Duodenal mucosa (tissue), 2 donors: Measurements from ENCODE around the gene PAQR3.
"Not testable (repeated sequence)": the region's sequence is repeated elsewhere in the genome, so short reads cannot be mapped to it uniquely, and the experiment has no call there.

Source experiments
- H3K27ac ChIP-seq: one replicate; pipeline ENCODE4 v1.7.0; 2013; ENCODE audit warnings: low read depth, low read length
- H3K27me3 ChIP-seq, 2 donors: one replicate each; pipeline ENCODE4 v1.7.0; 2013; ENCODE audit warnings: low read length in 2 of 2, control low read depth in 1 of 2; ENCODE audit not compliant: insufficient read depth in 2 of 2, control insufficient read depth in 1 of 2
- H3K36me3 ChIP-seq, 2 donors: one replicate each; pipeline ENCODE4 v1.7.0; 2013; ENCODE audit warnings: low read length in 2 of 2, control low read depth in 1 of 2; ENCODE audit not compliant: insufficient read depth in 2 of 2, control insufficient read depth in 1 of 2
- H3K4me1 ChIP-seq, 2 donors: one replicate each; pipeline ENCODE4 v1.7.0; 2013; ENCODE audit warnings: low read length in 2 of 2, control low read depth in 1 of 2; ENCODE audit not compliant: insufficient read depth in 2 of 2, control insufficient read depth in 1 of 2
- H3K4me3 ChIP-seq, 2 donors: one replicate each; pipeline ENCODE4 v1.7.0; 2013; ENCODE audit warnings: low read length in 2 of 2, low read depth in 1 of 2
- H3K9ac ChIP-seq, 2 donors: one replicate each; pipeline ENCODE4 v1.7.0; 2013; ENCODE audit warnings: low read length in 2 of 2, low read depth in 1 of 2
- H3K9me3 ChIP-seq, 2 donors: one replicate each; pipeline ENCODE4 v1.7.0; 2013; ENCODE audit warnings: low read length in 2 of 2, control low read depth in 1 of 2; ENCODE audit not compliant: control insufficient read depth in 1 of 2

The PAQR3 gene

GRCh38 chr4:78902298-78902697 lies 36.9 kb downstream of the PAQR3 start:
- Histone ChIP-seq H3K4me1 (peaks cover 0 to 6% of the 10 kb centered on the region in 2 donors), H3K36me3 (no peaks in the 10 kb centered on the region), H3K9me3 (no peaks in the 10 kb centered on the region), H3K27ac (no peak overlapping the region), H3K9ac (no peak overlapping the region), H3K4me3 (no peak overlapping the region), H3K27me3 (no peaks in the 10 kb centered on the region)

GRCh38 chr4:78901882-78902281 lies 37.4 kb downstream of the PAQR3 start:
- no peak overlapping the region for H3K27ac ChIP-seq
- peaks cover 0 to 6% of the 10 kb centered on the region in 2 donors for H3K4me1 ChIP-seq
- no peaks in the 10 kb centered on the region for H3K36me3 ChIP-seq
- H3K9ac ChIP-seq, result no peak overlapping the region
- H3K27me3 ChIP-seq, result no peaks in the 10 kb centered on the region
- H3K4me3 ChIP-seq, result no peak overlapping the region
- H3K9me3 ChIP-seq, result no peaks in the 10 kb centered on the region

- no peak overlapping the region for H3K9ac ChIP-seq
- no peaks in the 10 kb centered on the region for H3K27me3 ChIP-seq
- no peak overlapping the region for H3K4me3 ChIP-seq
- H3K4me1 ChIP-seq, result peaks cover 0 to 6% of the 10 kb centered on the region in 2 donors
- no peaks in the 10 kb centered on the region for H3K9me3 ChIP-seq
- no peak overlapping the region for H3K27ac ChIP-seq
- peaks cover 0 to 3% of the 10 kb centered on the region in 2 donors for H3K36me3 ChIP-seq
Observed at GRCh38 chr4:78899302-78899701, 39.9 kb downstream of the PAQR3 start.

- no peaks in the 10 kb centered on the region for H3K27me3 ChIP-seq
- no peaks in the 10 kb centered on the region for H3K9me3 ChIP-seq
- H3K4me3 ChIP-seq, result no peak overlapping the region
- peaks cover 10 to 15% of the 10 kb centered on the region in 2 donors for H3K36me3 ChIP-seq
- no peaks in the 10 kb centered on the region for H3K4me1 ChIP-seq
- H3K9ac ChIP-seq, result no peak overlapping the region
- no peak overlapping the region for H3K27ac ChIP-seq
Observed at GRCh38 chr4:78889955-78890354, 49.3 kb downstream of the PAQR3 start.

GRCh38 chr4:78885598-78885997 lies 53.6 kb downstream of the PAQR3 start:
- H3K27me3 ChIP-seq, result no peaks in the 10 kb centered on the region
- H3K9me3 ChIP-seq, result no peaks in the 10 kb centered on the region
- no peak overlapping the region for H3K27ac ChIP-seq
- no peak overlapping the region for H3K9ac ChIP-seq
- H3K4me1 ChIP-seq, result no peaks in the 10 kb centered on the region
- H3K36me3 ChIP-seq, result peaks cover 3 to 10% of the 10 kb centered on the region in 2 donors
- H3K4me3 ChIP-seq, result no peak overlapping the region

GRCh38 chr4:78880874-78881492 lies 58.3 kb downstream of the PAQR3 start:
- H3K4me1 ChIP-seq, result no peaks in the 10 kb centered on the region

GRCh38 chr4:78878031-78878430 lies 61.2 kb downstream of the PAQR3 start:
- H3K27ac ChIP-seq, result no peak overlapping the region
- no peaks in the 10 kb centered on the region for H3K9me3 ChIP-seq
- H3K4me3 ChIP-seq, result no peak overlapping the region
- no peaks in the 10 kb centered on the region for H3K4me1 ChIP-seq
- H3K36me3 ChIP-seq, result peaks cover 4 to 22% of the 10 kb centered on the region in 2 donors
- H3K9ac ChIP-seq, result no peak overlapping the region
- H3K27me3 ChIP-seq, result no peaks in the 10 kb centered on the region

More at GRCh38 chr4:78880874-78881492, 58.3 kb downstream of the PAQR3 start:
- H3K9me3 ChIP-seq, result no peaks in the 10 kb centered on the region
- H3K9ac ChIP-seq, result no peak overlapping the region
- H3K27ac ChIP-seq, result no peak overlapping the region
- H3K27me3 ChIP-seq, result no peaks in the 10 kb centered on the region
- peaks cover 0 to 7% of the 10 kb centered on the region in 2 donors for H3K36me3 ChIP-seq
- H3K4me3 ChIP-seq, result no peak overlapping the region

GRCh38 chr4:78876568-78877320 lies 62.5 kb downstream of the PAQR3 start:
- Histone ChIP-seq H3K27ac (no peak overlapping the region), H3K9ac (no peak overlapping the region), H3K36me3 (peaks cover 9 to 31% of the 10 kb centered on the region in 2 donors), H3K9me3 (no peaks in the 10 kb centered on the region), H3K4me1 (no peaks in the 10 kb centered on the region), H3K4me3 (no peak overlapping the region), H3K27me3 (no peaks in the 10 kb centered on the region)

- H3K27ac ChIP-seq, result no peak overlapping the region
- no peaks in the 10 kb centered on the region for H3K9me3 ChIP-seq
- H3K9ac ChIP-seq, result no peak overlapping the region
- H3K4me1 ChIP-seq, result peaks cover 6 to 9% of the 10 kb centered on the region in 2 donors
- H3K27me3 ChIP-seq, result no peaks in the 10 kb centered on the region
- H3K36me3 ChIP-seq, result peaks cover 9 to 30% of the 10 kb centered on the region in 2 donors
- no peak overlapping the region for H3K4me3 ChIP-seq
Observed at GRCh38 chr4:78870056-78870455, 69.2 kb downstream of the PAQR3 start.

GRCh38 chr4:78868712-78869111 lies 70.5 kb downstream of the PAQR3 start:
- H3K27me3 ChIP-seq, H3K27ac ChIP-seq, H3K9me3 ChIP-seq, H3K9ac ChIP-seq, H3K4me3 ChIP-seq: not testable (repeated sequence)
- Histone ChIP-seq H3K36me3 (peaks cover 9 to 23% of the 10 kb centered on the region in 2 donors), H3K4me1 (peaks cover 9 to 16% of the 10 kb centered on the region in 2 donors)
